HUES48 (cell line): ENCODE measurements around the gene CDC25C.

Experiments
- H3K27ac ChIP-seq: one replicate; pipeline ENCODE4 v1.7.0; 2013; ENCODE audit warnings: low read depth, low read length, inconsistent platforms
- H3K27me3 ChIP-seq: 2 replicates; pipeline ENCODE4 v1.6.1; 2013; ENCODE audit warnings: mild to moderate bottlenecking, low read length; ENCODE audit not compliant: control insufficient read depth, insufficient read depth
- H3K36me3 ChIP-seq: 2 replicates; pipeline ENCODE4 v1.6.1; 2013; ENCODE audit warnings: low read length; ENCODE audit not compliant: control insufficient read depth, insufficient read depth
- H3K4me1 ChIP-seq: 2 replicates; pipeline ENCODE4 v1.6.1; 2013; ENCODE audit warnings: mild to moderate bottlenecking, low read length; ENCODE audit not compliant: control insufficient read depth, insufficient read depth
- H3K4me3 ChIP-seq: 2 replicates; pipeline ENCODE4 v1.5.1; 2013; ENCODE audit warnings: mild to moderate bottlenecking, low read depth, low read length
- H3K9ac ChIP-seq: 2 replicates; pipeline ENCODE4 v1.6.1; 2013; ENCODE audit warnings: mild to moderate bottlenecking, low read depth, low read length, moderate library complexity
- H3K9me3 ChIP-seq: 2 replicates; pipeline ENCODE4 v1.6.1; 2013; ENCODE audit warnings: low read length; ENCODE audit not compliant: control insufficient read depth, insufficient read depth

CDC25C gene

GRCh38 chr5:138246822-138247221 lies 84.8 kb downstream of the CDC25C start:
- no peaks in the 10 kb centered on the region for H3K36me3 ChIP-seq
- no peaks in the 10 kb centered on the region for H3K9me3 ChIP-seq
- no peak overlapping the region for H3K27ac ChIP-seq
- no peak overlapping the region for H3K4me3 ChIP-seq
- H3K4me1 ChIP-seq = peaks cover 9% of the 10 kb centered on the region; the same call in 1 of the 2 replicates
- H3K9ac ChIP-seq = no peak overlapping the region
- H3K27me3 ChIP-seq = peaks cover 25% of the 10 kb centered on the region

- Histone ChIP-seq H3K9me3 (no peaks in the 10 kb centered on the region), H3K4me3 (no peak overlapping the region), H3K4me1 (peaks cover 9% of the 10 kb centered on the region; the same call in 1 of the 2 replicates), H3K27ac (no peak overlapping the region), H3K36me3 (no peaks in the 10 kb centered on the region), H3K27me3 (peaks cover 30% of the 10 kb centered on the region), H3K9ac (no peak overlapping the region)
Measured at GRCh38 chr5:138246334-138246733, 85.3 kb downstream of the CDC25C start.

GRCh38 chr5:138245717-138246116 lies 85.9 kb downstream of the CDC25C start:
- Histone ChIP-seq H3K9ac (no peak overlapping the region), H3K4me1 (peaks cover 9% of the 10 kb centered on the region; the same call in 1 of the 2 replicates), H3K9me3 (no peaks in the 10 kb centered on the region), H3K4me3 (no peak overlapping the region), H3K27ac (no peak overlapping the region), H3K27me3 (peaks cover 36% of the 10 kb centered on the region), H3K36me3 (no peaks in the 10 kb centered on the region)

- Histone ChIP-seq H3K4me3 (no peak overlapping the region), H3K9ac (no peak overlapping the region), H3K9me3 (no peaks in the 10 kb centered on the region), H3K27me3 (peaks cover 50% of the 10 kb centered on the region), H3K36me3 (no peaks in the 10 kb centered on the region), H3K4me1 (peaks cover 9% of the 10 kb centered on the region; the same call in 1 of the 2 replicates), H3K27ac (no peak overlapping the region)
Measured at GRCh38 chr5:138243794-138244193, 87.8 kb downstream of the CDC25C start.

- peak overlapping the region; percentile 68 for H3K4me3 ChIP-seq
- H3K9ac ChIP-seq = peak overlapping the region; percentile 16; the same call in 1 of the 2 replicates
- H3K36me3 ChIP-seq = no peaks in the 10 kb centered on the region
- peak overlapping the region; percentile 1 for H3K27ac ChIP-seq
- peaks cover 9% of the 10 kb centered on the region; the same call in 1 of the 2 replicates for H3K4me1 ChIP-seq
- peaks cover 50% of the 10 kb centered on the region for H3K27me3 ChIP-seq
- no peaks in the 10 kb centered on the region for H3K9me3 ChIP-seq
Measured at GRCh38 chr5:138241688-138242571, 89.7 kb downstream of the CDC25C start.

GRCh38 chr5:138240650-138241385 lies 90.8 kb downstream of the CDC25C start:
- peaks cover 50% of the 10 kb centered on the region for H3K27me3 ChIP-seq
- no peak overlapping the region for H3K4me3 ChIP-seq
- no peak overlapping the region for H3K9ac ChIP-seq
- H3K4me1 ChIP-seq = peaks cover 7% of the 10 kb centered on the region; the same call in 1 of the 2 replicates
- no peak overlapping the region for H3K27ac ChIP-seq
- no peaks in the 10 kb centered on the region for H3K9me3 ChIP-seq
- no peaks in the 10 kb centered on the region for H3K36me3 ChIP-seq

DNA sequence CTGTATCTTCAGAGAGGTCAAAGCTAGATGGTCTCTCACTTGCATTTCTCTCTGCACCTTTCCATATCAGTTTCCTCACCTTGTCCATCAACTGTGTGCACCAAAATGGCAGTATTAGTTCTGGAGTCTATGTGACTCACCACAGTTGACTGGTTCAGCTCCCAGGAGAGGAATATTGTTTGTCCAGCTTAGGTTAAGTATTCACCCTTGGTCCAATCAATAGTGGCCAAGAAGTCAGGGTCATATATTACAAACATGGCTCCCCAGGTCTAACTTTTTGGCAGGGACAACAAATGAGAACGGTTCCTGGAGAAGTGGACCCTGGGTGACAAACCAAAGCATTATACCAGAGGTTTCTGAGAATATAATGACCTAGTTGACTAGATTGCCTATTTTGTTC lies 93.6 kb downstream of the CDC25C start:
- Histone ChIP-seq H3K9ac (no peak overlapping the region), H3K36me3 (no peaks in the 10 kb centered on the region), H3K4me3 (no peak overlapping the region), H3K27me3 (peaks cover 37% of the 10 kb centered on the region), H3K9me3 (no peaks in the 10 kb centered on the region), H3K4me1 (peaks cover 2% of the 10 kb centered on the region; the same call in 1 of the 2 replicates), H3K27ac (no peak overlapping the region)
